GM18511 (cell line): ENCODE data around the gene SLC19A1.

ENCODE experiments used
- ATAC-seq: cut with Tn5 transposase; IDR thresholded peaks from one replicate; pipeline ENCODE4 v1.9.1; 2021; ENCODE audit warnings: mild to moderate bottlenecking, moderate library complexity; ENCODE audit not compliant: unreplicated experiment

The SLC19A1 gene

DNA sequence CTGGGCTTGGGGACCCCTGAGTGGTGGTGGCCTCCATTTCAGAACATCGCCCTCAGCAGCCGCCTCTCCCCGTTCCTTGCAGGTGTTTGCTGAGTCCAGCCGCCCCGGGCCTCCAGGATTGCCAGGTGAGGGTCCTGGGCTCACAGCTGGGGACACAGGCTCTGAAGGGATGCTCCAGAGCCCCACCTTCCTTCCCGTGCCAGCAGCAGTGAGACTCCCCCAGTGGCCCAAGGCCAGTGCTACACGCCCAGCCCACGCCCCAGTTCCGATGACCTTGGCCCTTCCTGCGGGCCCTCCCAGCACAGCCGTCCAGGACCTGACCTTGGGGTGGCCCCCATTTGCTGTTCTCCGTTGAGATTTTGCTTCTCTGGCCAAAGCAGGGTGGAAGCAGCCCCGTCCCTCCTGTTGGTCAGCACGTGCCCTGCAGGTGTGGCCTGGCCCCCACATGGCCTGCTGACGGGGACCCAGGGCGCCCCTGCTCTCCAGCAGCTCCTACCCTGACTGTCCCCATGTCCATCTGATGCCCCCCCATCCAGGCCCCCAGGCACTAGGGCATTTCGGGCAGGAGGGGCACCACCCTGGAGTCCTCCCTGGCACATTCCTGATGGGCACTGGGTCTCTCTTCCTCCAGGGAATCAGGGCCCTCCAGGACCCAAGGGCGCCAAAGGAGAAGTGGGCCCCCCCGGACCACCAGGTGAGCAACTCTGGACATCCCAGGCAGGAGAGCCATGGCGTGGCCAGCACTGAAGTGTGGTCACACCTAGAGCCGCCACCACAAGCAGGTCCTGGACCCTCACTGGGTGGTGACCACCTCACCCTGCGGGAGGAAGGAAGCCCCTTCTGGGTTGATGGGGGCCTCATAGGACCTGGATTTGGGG is 45.0 kb downstream of the SLC19A1 start:
- ATAC-seq = no peak

- no peak for ATAC-seq
These were observed 45.9 kb downstream of the SLC19A1 start for GRCh38 chr21:45496151-45496967.

GRCh38 chr21:45494851-45495680 is 47.2 kb downstream of the SLC19A1 start:
- ATAC-seq = no peak

GRCh38 chr21:45494135-45494850 is 47.9 kb downstream of the SLC19A1 start:
- no peak for ATAC-seq

DNA sequence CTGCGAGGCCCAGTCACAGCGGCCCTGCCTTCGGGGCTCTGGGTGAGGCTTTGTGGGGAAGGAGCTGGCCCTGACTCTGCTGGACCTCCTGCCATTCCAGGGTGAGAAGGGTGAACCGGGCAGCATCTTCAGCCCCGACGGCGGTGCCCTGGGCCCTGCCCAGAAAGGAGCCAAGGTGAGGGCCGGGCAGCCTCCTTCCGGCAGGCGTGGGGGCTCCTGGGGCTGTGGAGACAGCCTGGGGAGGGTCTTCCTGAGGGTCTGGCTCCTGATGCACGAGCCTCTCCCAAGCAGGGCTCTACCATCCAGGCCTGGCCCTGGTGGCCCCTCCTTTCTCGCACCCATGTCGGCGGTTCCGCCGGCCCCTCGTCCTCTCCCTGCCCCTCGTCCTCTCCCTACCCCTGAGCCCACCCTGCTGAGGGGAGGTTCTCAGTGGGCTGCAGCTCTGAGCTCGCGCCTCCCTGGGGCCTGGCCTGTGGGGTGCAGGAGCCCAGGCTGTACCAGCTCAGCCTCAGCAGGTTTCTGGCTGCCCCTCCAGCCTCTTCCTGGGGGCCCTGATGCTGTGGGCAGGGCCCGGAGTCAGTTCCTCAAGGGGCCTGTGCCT is 48.7 kb downstream of the SLC19A1 start:
- no peak for ATAC-seq

- ATAC-seq = no peak
These were observed 49.5 kb downstream of the SLC19A1 start for GRCh38 chr21:45492765-45493164.

- no peak for ATAC-seq
These were observed 50.6 kb downstream of the SLC19A1 start for GRCh38 chr21:45491623-45492022.

- no peak for ATAC-seq
These were observed 51.2 kb downstream of the SLC19A1 start for GRCh38 chr21:45491056-45491455.

DNA sequence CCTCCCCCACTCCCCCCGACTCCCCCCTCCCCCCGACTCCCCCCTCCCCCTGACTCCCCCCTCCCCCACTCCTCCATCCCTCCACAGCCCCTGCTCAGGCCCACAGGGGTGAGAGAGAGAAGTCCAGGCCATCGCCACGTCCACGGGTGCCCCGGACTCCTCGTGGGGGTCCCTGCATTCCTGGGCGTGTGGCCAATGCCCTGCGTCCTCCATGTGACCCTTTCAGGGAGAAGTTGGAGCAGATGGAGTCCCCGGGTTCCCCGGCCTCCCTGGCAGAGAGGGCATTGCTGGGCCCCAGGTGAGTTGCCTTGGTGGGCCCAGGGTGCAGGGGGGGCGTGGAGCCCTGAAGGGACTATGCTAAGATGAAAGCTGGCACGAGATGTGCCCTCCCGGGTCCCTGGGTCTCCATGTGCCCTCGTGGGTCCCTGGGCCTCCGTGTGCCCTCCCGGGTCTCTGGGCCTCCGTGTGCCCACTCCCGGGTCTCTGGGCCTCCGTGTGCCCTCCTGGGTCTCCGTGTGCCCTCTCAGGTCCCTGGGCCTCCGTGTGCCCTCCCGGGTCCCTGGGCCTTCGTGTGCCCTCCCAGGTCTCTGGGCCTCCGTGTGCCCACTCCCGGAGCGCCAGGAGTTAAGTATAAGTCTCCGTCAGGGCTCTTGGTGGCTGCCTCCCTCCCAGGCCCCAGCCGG is 52.0 kb downstream of the SLC19A1 start:
- no peak for ATAC-seq

GRCh38 chr21:45489722-45489982 is 52.6 kb downstream of the SLC19A1 start:
- no peak for ATAC-seq

- ATAC-seq = no peak
These were observed 53.1 kb downstream of the SLC19A1 start for GRCh38 chr21:45488931-45489721.

DNA sequence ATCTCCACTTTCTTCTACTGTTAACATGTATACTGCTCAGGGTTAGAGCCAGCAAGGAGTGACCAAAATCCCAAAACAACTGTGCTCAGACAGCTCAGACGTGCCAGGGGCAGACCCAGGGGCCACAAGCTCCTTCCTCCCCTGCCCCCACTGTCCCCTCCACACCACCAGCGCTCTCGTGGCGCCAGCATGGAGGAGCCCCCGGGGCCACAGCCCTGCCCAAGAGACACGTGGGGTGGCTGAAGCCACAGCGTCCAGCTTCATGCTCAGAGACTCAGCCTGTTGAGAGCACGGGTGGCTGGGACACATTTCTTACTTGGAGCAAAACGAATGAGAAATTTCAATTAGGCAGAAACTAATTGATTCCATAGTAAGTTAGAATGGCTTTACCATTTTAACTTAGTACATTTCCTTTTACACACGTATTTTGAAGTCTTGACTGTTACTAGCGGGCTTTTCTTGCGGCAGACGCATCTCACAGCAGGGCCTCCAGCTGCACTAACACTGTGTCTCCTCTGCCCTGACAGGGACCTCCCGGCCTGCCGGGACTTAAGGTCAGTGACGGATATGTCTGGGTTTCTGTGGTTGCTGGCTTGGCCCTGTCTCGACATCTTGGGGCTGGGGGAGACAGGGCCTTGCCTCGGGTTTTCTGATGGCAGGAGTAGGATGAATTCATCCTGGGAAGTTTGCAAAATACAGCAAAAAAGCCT is 54.2 kb downstream of the SLC19A1 start:
- ATAC-seq = no peak

- ATAC-seq = no peak
These were observed 55.0 kb downstream of the SLC19A1 start for GRCh38 chr21:45487161-45487806.

GRCh38 chr21:45486443-45487160 is 55.6 kb downstream of the SLC19A1 start:
- ATAC-seq = no peak

- ATAC-seq = no peak
These were observed 56.4 kb downstream of the SLC19A1 start for GRCh38 chr21:45485686-45486442.

GRCh38 chr21:45484318-45484717 is 57.9 kb downstream of the SLC19A1 start:
- ATAC-seq = no peak
